GM12878 (cell line): ENCODE measurements around the gene GADD45A. TPM values are rescaled to one million over a fixed set of nuclear protein-coding genes. Genes with fewer than 3 reads are reported as not detected.

ENCODE experiments used
- ATAC-seq: fragments of 200-7000 bp; cut with Tn5 transposase; 3 replicates; pipeline ENCODE4 v1.9.1; 2020; ENCODE audit warnings: mild to moderate bottlenecking, moderate library complexity
- BruUV-seq: library from RNA; stranded (reverse); fragments of 400-500 nt; replicated peaks from 2 replicates; lab custom pipeline; 2021; lab: Mats Ljungman, UMichigan
- CTCF ChIA-PET: fragments of 300-600 bp; sonication (Branson Sonifier 250); formaldehyde crosslinking; extraction: SDS; loops from one replicate; lab custom pipeline; 2021; ENCODE audit warnings: inconsistent platforms; lab: Yijun Ruan, JAX
- POLR2A ChIA-PET: fragments of 350-600 bp; formaldehyde crosslinking; extraction: SDS; loops from one replicate; lab custom pipeline; 2021; ENCODE audit warnings: inconsistent platforms; lab: Charles Lee
- RAD21 ChIA-PET: fragments of 300-600 bp; sonication (Branson Sonifier 250); formaldehyde crosslinking; loops from one replicate; lab custom pipeline; 2023; ENCODE audit warnings: antibody characterized with exemption; ENCODE audit not compliant: unreplicated experiment; lab: Charles Lee
- SMC1A ChIA-PET: fragments of 300-600 bp; sonication (Branson Sonifier 250); formaldehyde crosslinking; loops from one replicate; lab custom pipeline; 2023; ENCODE audit not compliant: unreplicated experiment, uncharacterized antibody; lab: Charles Lee
- DNase-seq: peaks from one replicate; pipeline ENCODE4 v3.0.0-alpha.2; 2011; ENCODE audit warnings: low read depth, low spot score
- FAIRE-seq: peaks from 3 replicates; lab custom pipeline; 2011; peaks lifted over from hg19 to GRCh38; lab: Jason Lieb, UNC
- H2AFZ ChIP-seq: 2 replicates; pipeline ENCODE4 v1.6.0; 2011; ENCODE audit warnings: low read depth, low read length, control low read depth; ENCODE audit not compliant: control insufficient read depth
- H3K27ac ChIP-seq: 2 replicates; pipeline ENCODE4 v1.5.1; 2011; ENCODE audit warnings: control low read depth; ENCODE audit not compliant: control insufficient read depth, insufficient read depth
- H3K27me3 ChIP-seq, 2 experiments: replicated peaks in 1 of 2; 2 replicates each; pipeline versions ENCODE4 v1.6.0 to v1.6.1; 2011; ENCODE audit warnings: low read length in 1 of 2; ENCODE audit not compliant: control insufficient read depth in 2 of 2, insufficient read depth in 2 of 2
- H3K36me3 ChIP-seq, 2 experiments: 2 replicates each; pipeline ENCODE4 v1.5.1; 2011; ENCODE audit warnings: low read length in 1 of 2; ENCODE audit not compliant: control insufficient read depth in 2 of 2, insufficient read depth in 2 of 2
- H3K4me1 ChIP-seq: 2 replicates; pipeline ENCODE4 v1.6.1; 2011; ENCODE audit warnings: mild to moderate bottlenecking, low read length, moderate library complexity, mixed read lengths; ENCODE audit not compliant: control insufficient read depth, insufficient read depth
- H3K4me2 ChIP-seq: 2 replicates; pipeline ENCODE4 v1.6.0; 2011; ENCODE audit warnings: control low read depth; ENCODE audit not compliant: control insufficient read depth, insufficient read depth
- H3K4me3 ChIP-seq: fragments of 200-600 bp; sonication (generic); 2 replicates; pipeline ENCODE4 v1.5.1; 2016
- H3K79me2 ChIP-seq: 2 replicates; pipeline ENCODE4 v1.6.0; 2011; ENCODE audit warnings: low read length; ENCODE audit not compliant: control insufficient read depth, insufficient read depth
- H3K9ac ChIP-seq: 2 replicates; pipeline ENCODE4 v1.8.0; 2011; ENCODE audit warnings: low read length, control low read depth, mixed read lengths; ENCODE audit not compliant: control insufficient read depth, insufficient read depth
- H3K9me3 ChIP-seq: replicated peaks from 3 replicates; pipeline ENCODE4 v1.5.1; 2011; ENCODE audit warnings: mild to moderate bottlenecking, low read length; ENCODE audit not compliant: control insufficient read depth, insufficient read depth
- H4K20me1 ChIP-seq: 2 replicates; pipeline ENCODE4 v1.6.0; 2011; ENCODE audit not compliant: control insufficient read depth, insufficient read depth
- BACH1 ChIP-seq: fragments of 450-650 bp; IDR thresholded peaks from 2 replicates; pipeline ENCODE4 v1.6.1; 2017; ENCODE audit warnings: mild to moderate bottlenecking, borderline replicate concordance
- BHLHE40 ChIP-seq, 2 experiments: fragments of 450-650 bp in 1 of 2; IDR thresholded peaks; 2 replicates each; pipeline ENCODE4 v1.6.1; 2011 to 2017; ENCODE audit warnings: low read depth in 2 of 2, borderline replicate concordance in 1 of 2, improper control_type of control experiment in 1 of 2, low read length in 1 of 2, mild to moderate bottlenecking in 1 of 2
- CBFB ChIP-seq: IDR thresholded peaks from 2 replicates; pipeline ENCODE4 v1.6.1; 2016; ENCODE audit warnings: antibody characterized with exemption, low read depth
- HDAC2 ChIP-seq: fragments of 200-600 bp; sonication (generic); IDR thresholded peaks from 2 replicates; pipeline ENCODE4 v1.6.1; 2017
- IRF4 ChIP-seq: IDR thresholded peaks from 2 replicates; pipeline ENCODE4 v1.6.1; 2011; ENCODE audit warnings: low read depth, low read length
- KDM1A ChIP-seq: fragments of 200-600 bp; sonication (generic); IDR thresholded peaks from 2 replicates; pipeline ENCODE4 v1.6.1; 2016; ENCODE audit warnings: borderline replicate concordance
- LARP7 ChIP-seq: fragments of 450-650 bp; IDR thresholded peaks from 2 replicates; pipeline ENCODE4 v1.6.1; 2017; ENCODE audit warnings: mild to moderate bottlenecking
- MEF2B ChIP-seq: fragments of 450-650 bp; IDR thresholded peaks from 2 replicates; pipeline ENCODE4 v1.6.1; 2018; ENCODE audit warnings: mild to moderate bottlenecking, moderate library complexity; ENCODE audit not compliant: partially characterized antibody, poor library complexity, severe bottlenecking
- NR2C2 ChIP-seq: IDR thresholded peaks from 2 replicates; pipeline ENCODE4 v1.6.1; 2011; ENCODE audit warnings: borderline replicate concordance, low read depth; ENCODE audit not compliant: control insufficient read depth, insufficient read length
- RELA ChIP-seq: fragments of 450-650 bp; IDR thresholded peaks from 2 replicates; pipeline ENCODE4 v1.8.0; 2014; ENCODE audit warnings: borderline replicate concordance; ENCODE audit not compliant: partially characterized antibody
- STAT3 ChIP-seq: IDR thresholded peaks from 2 replicates; pipeline ENCODE4 v1.6.1; 2011; ENCODE audit warnings: low read depth, low read length, improper control_type of control experiment
- TARDBP ChIP-seq: IDR thresholded peaks from 2 replicates; pipeline ENCODE4 v1.6.1; 2016; ENCODE audit warnings: borderline replicate concordance
- TCF12 ChIP-seq: IDR thresholded peaks from 2 replicates; pipeline ENCODE4 v1.6.1; 2011; ENCODE audit warnings: low read depth, mild to moderate bottlenecking, low read length
- WRNIP1 ChIP-seq: IDR thresholded peaks from 2 replicates; pipeline ENCODE4 v1.6.1; 2011; ENCODE audit warnings: low read depth, low read length, improper control_type of control experiment, borderline replicate concordance
- YY1 ChIP-seq: IDR thresholded peaks from 2 replicates; pipeline ENCODE4 v1.6.1; 2011; ENCODE audit warnings: low read depth, mild to moderate bottlenecking, low read length
- WGBS: methylation state at CpG from one replicate; pipeline ENCODE4 v1.1.6; 2016; ENCODE audit warnings: low lambda C conversion rate; ENCODE audit not compliant: insufficient replicate concordance, insufficient coverage; ENCODE audit errors: missing lambda C conversion rate; 5-methylcytosine and 5-hydroxymethylcytosine counted together
- in situ Hi-C: fragments of 300-500 bp; cut with MboI; formaldehyde crosslinking; loops from 9 replicates; pipeline ENCODE4 v1.14.3; 2018; ENCODE audit warnings: mixed read lengths
- intact Hi-C: fragments of 100-400 bp; cut with micrococcal nuclease; formaldehyde crosslinking; loops from one replicate; pipeline ENCODE4 v1.14.2; 2022; ENCODE audit not compliant: unreplicated experiment
- polyA plus RNA-seq, 11 experiments: library from polyadenylated mRNA; depleted of rRNA in 4 of 11; unstranded in 6 of 11; stranded (reverse) in 5 of 11; fragments of >200 nt; fragmentation: Nextera tagmentation in 4 of 11; fragmentation: Illumina TruSeq in 1 of 11; extraction: Ambion mirVana in 4 of 11; extraction: Trizol in 1 of 11; gene quantifications; 1 replicate in 1 of 11; 2 replicates in 10 of 11; pipeline versions ENCODE4 v1.2.1 to v1.2.3, GENCODE V29; 2011 to 2016; ENCODE audit warnings: inconsistent platforms in 2 of 11, missing spikeins in 2 of 11, low read depth in 1 of 11
- total RNA-seq, 4 experiments: library from RNA; depleted of rRNA in 3 of 4; stranded (reverse); fragments of >200 nt in 3 of 4; fragmentation: Illumina TruSeq in 1 of 4; extraction: Trizol in 1 of 4; gene quantifications; 2 replicates each; pipeline versions ENCODE4 v1.2.1 to v1.2.3, GENCODE V29; 2013 to 2021
- TF ChIP-seq, protein P1 (sequence below): fragments of 450-650 bp; IDR thresholded peaks from 2 replicates; pipeline ENCODE4 v1.6.1; 2017; ENCODE audit warnings: mild to moderate bottlenecking, moderate library complexity
- TF ChIP-seq, protein P2 (sequence below): IDR thresholded peaks from 2 replicates; pipeline ENCODE4 v1.6.1; 2012; ENCODE audit warnings: low read length, inconsistent platforms

The GADD45A gene
- total and polyA plus RNA-seq, 10 of the 15 experiments (the other 5 are each of a cell fraction or from before 2014, with no cell fraction given), result 4.7 to 48.9 (median 18.5) TPM

DNA sequence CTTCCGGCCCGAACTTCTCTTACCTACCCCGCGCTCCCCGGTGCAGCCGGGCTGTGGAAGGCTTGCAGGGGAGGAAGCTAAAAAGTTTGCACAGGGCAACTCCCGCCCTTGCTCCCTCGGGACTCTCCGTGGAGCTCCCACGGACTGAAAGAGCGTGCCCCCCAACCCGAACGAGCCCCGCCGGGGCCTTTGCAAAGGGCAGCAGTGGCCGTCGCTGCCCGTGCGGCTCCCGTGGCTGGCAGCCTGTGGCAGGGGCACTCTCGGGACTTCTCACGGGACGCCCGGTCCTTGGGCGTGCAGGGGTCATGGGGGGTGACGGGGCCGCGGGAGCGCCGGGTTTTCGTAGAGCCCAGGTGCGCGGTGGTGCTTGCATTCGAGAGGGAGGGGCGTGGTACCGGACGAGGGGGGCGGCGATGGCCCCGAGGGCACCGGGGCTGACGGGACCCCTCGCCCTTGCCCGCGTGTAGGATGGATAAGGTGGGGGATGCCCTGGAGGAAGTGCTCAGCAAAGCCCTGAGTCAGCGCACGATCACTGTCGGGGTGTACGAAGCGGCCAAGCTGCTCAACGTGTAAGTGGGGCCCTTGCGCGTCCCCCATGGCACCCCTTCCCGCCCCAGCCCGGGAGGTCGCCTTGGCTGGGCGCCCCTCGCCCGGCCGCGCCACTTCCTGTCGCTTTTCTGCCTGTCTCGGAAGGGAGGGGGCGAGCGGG is 711 bp downstream of the GADD45A start:
- H3K9ac ChIP-seq, result peak overlapping the region; percentile 87
- peak overlapping the region; percentile 81 for H3K4me3 ChIP-seq
- intact Hi-C loops (loop anchor here (1.0 to 10.0 kb wide), 7 partner anchors 47 to 351 kb away; partner anchors contain the start of gene SERBP1), in situ Hi-C loops (no loop called here)
- under 1% methylated on average over 56 of the region's 65 CpGs for WGBS
- ChIA-PET CTCF (interaction anchor here (0.6 to 8.6 kb wide), 15 partner anchors 10 to 339 kb away, joined by 3 to 107 read pairs (median 6); no protein-coding TSS in a partner anchor), POLR2A (interaction anchor here (0.5 to 4.2 kb wide), 27 partner anchors 10 to 1099 kb away, joined by 3 to 33 read pairs (median 4); partner anchors contain the start of genes DNAI4 and MIER1), SMC1A (interaction anchor here (0.7 to 11.4 kb wide), 14 partner anchors 9 to 133 kb away, joined by 3 to 197 read pairs (median 6); no protein-coding TSS in a partner anchor), RAD21 (interaction anchor here (0.6 to 11.0 kb wide), 29 partner anchors 9 to 334 kb away, joined by 3 to 225 read pairs (median 4); partner anchors contain the start of gene GNG12)
- no peaks in the 10 kb centered on the region; the same call in 2 of the 3 replicates for H3K9me3 ChIP-seq
- FAIRE-seq (no peak), ATAC-seq (peak; percentile 41), DNase-seq (no peak)
- H3K79me2 ChIP-seq, result peaks cover 25% of the 10 kb centered on the region
- peak overlapping the region; percentile 93 for H3K4me2 ChIP-seq
- no peaks in the 10 kb centered on the region for H4K20me1 ChIP-seq
- peak overlapping the region; percentile 83 for H3K27ac ChIP-seq
- H3K36me3 ChIP-seq, result 0 out of 4 replicates have a peak, but pooled peaks cover 0 to 3% of the 10 kb centered on the region in 2 experiments
- peaks cover 8% of the 10 kb centered on the region for H3K4me1 ChIP-seq
- H3K27me3 ChIP-seq, result peaks cover 0 to 2% of the 10 kb centered on the region in 2 experiments; a peak in 2 of 4 replicates
- no TSS peak for BruUV-seq
- H2AFZ ChIP-seq, result peak overlapping the region; percentile 65
- TF ChIP-seq TARDBP, result no peak
- 0 out of 2 replicates have a peak, but pooled peaks have one; percentile 9 for TF ChIP-seq LARP7
- peak in 1 of 2 experiments; percentile 76; a peak in 2 of 4 replicates for TF ChIP-seq BHLHE40 (IDR thresholded peaks at IDR 0.05; ENCODE audit: borderline replicate concordance in 1 of 2, low read depth in 2 of 2, low read length in 1 of 2)
- TF ChIP-seq, protein P1, sequence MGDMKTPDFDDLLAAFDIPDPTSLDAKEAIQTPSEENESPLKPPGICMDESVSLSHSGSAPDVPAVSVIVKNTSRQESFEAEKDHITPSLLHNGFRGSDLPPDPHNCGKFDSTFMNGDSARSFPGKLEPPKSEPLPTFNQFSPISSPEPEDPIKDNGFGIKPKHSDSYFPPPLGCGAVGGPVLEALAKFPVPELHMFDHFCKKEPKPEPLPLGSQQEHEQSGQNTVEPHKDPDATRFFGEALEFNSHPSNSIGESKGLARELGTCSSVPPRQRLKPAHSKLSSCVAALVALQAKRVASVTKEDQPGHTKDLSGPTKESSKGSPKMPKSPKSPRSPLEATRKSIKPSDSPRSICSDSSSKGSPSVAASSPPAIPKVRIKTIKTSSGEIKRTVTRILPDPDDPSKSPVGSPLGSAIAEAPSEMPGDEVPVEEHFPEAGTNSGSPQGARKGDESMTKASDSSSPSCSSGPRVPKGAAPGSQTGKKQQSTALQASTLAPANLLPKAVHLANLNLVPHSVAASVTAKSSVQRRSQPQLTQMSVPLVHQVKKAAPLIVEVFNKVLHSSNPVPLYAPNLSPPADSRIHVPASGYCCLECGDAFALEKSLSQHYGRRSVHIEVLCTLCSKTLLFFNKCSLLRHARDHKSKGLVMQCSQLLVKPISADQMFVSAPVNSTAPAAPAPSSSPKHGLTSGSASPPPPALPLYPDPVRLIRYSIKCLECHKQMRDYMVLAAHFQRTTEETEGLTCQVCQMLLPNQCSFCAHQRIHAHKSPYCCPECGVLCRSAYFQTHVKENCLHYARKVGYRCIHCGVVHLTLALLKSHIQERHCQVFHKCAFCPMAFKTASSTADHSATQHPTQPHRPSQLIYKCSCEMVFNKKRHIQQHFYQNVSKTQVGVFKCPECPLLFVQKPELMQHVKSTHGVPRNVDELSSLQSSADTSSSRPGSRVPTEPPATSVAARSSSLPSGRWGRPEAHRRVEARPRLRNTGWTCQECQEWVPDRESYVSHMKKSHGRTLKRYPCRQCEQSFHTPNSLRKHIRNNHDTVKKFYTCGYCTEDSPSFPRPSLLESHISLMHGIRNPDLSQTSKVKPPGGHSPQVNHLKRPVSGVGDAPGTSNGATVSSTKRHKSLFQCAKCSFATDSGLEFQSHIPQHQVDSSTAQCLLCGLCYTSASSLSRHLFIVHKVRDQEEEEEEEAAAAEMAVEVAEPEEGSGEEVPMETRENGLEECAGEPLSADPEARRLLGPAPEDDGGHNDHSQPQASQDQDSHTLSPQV, result no peak
- TF ChIP-seq, protein P2, sequence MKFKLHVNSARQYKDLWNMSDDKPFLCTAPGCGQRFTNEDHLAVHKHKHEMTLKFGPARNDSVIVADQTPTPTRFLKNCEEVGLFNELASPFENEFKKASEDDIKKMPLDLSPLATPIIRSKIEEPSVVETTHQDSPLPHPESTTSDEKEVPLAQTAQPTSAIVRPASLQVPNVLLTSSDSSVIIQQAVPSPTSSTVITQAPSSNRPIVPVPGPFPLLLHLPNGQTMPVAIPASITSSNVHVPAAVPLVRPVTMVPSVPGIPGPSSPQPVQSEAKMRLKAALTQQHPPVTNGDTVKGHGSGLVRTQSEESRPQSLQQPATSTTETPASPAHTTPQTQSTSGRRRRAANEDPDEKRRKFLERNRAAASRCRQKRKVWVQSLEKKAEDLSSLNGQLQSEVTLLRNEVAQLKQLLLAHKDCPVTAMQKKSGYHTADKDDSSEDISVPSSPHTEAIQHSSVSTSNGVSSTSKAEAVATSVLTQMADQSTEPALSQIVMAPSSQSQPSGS, result no peak
- TF ChIP-seq HDAC2, result no peak
- no peak for TF ChIP-seq WRNIP1
- no peak for TF ChIP-seq YY1
- no peak for TF ChIP-seq RELA
- TF ChIP-seq IRF4, result no peak
- TF ChIP-seq CBFB, result no peak
- no peak for TF ChIP-seq TCF12
- peak; percentile 66 for TF ChIP-seq MEF2B
- no peak for TF ChIP-seq STAT3
- no peak for TF ChIP-seq NR2C2
- TF ChIP-seq BACH1, result peak; percentile 84
- TF ChIP-seq KDM1A, result no peak
